GM21528 (cell line): ENCODE measurements around the gene ZNF618.

Source experiments
- ATAC-seq: cut with Tn5 transposase; IDR thresholded peaks from one replicate; pipeline ENCODE4 v1.9.1; 2021; ENCODE audit warnings: mild to moderate bottlenecking, moderate library complexity; ENCODE audit not compliant: unreplicated experiment, low FRiP score

ZNF618 gene

DNA sequence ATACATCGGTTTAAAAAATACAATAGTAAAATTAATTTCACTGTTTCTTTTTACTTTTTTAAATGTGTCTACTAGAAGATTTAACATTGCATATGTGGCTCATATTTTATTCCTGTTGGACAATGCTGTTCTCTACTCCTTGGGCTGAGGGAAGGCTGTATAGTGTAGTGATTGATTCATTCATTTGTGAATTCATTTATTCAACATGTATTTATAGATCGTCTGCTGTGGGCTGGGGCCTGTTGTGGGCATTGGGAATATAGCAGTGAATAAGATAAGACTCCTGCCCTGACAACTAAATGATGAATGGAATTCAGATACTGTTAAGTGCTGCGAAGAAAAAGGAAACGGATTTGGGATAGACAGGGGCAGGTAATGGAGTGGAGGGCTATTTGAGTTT lies 55.7 kb downstream of the ZNF618 start:
- ATAC-seq, result no peak

- ATAC-seq, result no peak
Measured at GRCh38 chr9:113932906-113933584, 56.9 kb downstream of the ZNF618 start.

GRCh38 chr9:113933671-113934070 lies 57.6 kb downstream of the ZNF618 start:
- no peak for ATAC-seq

GRCh38 chr9:113934167-113934828 lies 58.2 kb downstream of the ZNF618 start:
- no peak for ATAC-seq

GRCh38 chr9:113934829-113935676 lies 58.9 kb downstream of the ZNF618 start:
- no peak for ATAC-seq

- ATAC-seq, result no peak
Measured at GRCh38 chr9:113935677-113936380, 59.7 kb downstream of the ZNF618 start.

DNA sequence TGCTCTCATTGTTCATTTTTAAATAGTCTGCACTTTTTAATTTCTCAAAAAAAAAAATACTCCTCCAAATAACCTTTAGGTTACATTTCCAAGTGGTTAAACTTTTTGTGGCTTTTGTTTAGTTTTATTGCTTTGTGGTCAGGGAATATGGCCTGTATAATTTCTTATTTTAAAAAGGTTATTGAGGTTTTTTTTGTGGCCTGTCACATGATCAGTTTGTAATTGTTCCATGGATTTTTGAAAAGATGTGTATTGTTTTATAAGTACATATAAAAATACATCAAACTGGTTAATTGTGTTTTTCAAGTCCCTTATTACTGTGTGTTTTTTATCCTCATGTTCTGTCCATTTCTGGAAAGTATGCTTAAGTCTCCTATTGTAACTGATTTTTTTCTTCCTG lies 64.0 kb downstream of the ZNF618 start:
- ATAC-seq, result no peak

GRCh38 chr9:113941056-113941455 lies 64.9 kb downstream of the ZNF618 start:
- ATAC-seq, result no peak

GRCh38 chr9:113941526-113941925 lies 65.4 kb downstream of the ZNF618 start:
- ATAC-seq, result no peak

DNA sequence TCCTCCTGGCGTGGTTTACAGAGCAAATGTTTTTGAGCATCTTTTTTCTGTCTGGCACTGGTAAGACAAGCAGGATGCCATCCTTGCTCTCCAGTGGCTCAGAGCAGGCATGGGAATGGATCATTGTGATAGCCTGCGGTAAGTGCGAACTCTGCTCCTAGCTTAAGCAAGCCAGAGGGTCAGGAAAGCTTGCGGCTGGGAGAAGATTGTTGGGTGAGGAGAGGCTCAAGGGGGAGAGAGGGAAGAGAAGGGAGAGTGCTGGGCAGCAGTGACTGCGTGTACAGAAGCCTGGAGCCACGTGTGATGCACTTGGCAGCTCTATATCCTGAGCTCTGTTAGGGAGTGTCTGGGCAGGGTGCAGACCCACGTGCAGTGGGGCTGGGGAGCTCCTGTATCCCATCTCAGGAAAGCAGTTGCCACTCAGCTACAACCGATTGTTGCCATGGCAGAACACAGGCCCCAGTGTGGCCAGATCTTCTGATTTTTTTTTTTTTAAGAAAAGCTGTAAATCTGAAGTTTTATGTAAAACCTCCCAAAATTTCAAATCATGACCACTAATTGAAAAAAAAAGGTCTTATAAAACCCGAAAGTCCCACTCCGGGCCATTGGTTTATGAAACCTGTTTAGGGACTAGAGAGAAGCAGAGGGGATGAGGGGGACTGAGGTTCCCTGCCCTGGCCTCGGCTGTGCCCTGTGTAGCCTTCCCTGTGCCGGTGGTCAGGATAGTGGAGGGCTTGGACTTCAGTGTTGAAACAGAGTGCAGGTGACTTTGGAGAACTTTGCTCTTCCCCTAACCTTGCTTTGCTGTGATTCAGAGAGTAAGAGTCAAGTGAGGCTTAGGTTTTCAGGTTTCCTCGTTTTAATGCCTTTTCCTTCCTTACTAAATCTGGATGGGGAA lies 67.3 kb downstream of the ZNF618 start:
- no peak for ATAC-seq

DNA sequence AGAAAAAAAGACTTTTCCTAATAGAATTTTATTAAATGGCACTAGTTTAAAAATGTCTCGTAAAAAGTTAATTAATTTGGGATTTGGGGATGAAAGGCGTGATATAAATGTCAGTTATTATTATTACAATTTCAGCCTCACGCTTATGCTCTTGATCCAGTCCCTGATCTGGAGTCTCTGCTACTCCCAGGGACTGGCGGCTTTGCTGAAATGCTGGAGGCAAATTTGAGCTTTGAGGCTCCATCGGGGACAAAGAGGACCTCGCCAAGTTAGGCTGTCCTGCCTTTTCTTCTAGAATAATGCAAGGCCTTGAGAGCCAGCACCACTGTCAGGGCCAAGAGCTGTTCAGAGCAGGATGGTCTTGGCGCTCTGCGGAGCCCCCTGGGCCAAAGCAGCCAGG lies 69.7 kb downstream of the ZNF618 start:
- no peak for ATAC-seq

DNA sequence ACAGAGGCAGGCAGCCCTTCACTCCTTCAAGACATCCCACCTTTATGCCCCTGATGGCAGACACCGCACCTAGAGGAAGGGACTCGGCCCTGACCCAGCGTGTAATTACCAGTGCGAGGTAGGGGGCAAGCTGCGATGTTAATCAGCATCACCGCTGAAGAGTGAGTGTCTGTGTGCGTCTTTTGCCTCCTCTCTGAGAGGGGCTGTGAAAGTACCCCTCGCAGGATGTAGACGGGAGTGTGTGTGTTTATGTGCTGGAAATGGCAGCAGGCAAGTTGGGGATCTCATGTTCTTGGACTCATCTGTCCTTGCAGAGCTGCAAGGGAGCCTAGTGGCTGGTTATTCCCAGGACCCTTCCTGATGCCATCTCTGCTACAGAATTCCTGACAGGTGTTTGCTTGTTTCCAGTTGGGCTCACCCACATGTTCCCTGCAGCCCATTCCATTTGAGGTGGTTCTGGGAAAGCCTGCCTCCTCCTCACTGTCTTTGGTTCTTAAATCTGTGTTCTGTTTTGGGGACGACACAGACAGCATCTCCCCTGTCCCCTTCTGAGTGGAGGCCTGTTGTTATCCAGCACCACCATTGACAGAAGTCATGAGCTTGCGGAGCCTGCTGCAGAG lies 70.5 kb downstream of the ZNF618 start:
- no peak for ATAC-seq

- ATAC-seq, result no peak
Measured at GRCh38 chr9:113947941-113948340, 71.8 kb downstream of the ZNF618 start.

GRCh38 chr9:113948891-113949570 lies 72.9 kb downstream of the ZNF618 start:
- no peak for ATAC-seq

DNA sequence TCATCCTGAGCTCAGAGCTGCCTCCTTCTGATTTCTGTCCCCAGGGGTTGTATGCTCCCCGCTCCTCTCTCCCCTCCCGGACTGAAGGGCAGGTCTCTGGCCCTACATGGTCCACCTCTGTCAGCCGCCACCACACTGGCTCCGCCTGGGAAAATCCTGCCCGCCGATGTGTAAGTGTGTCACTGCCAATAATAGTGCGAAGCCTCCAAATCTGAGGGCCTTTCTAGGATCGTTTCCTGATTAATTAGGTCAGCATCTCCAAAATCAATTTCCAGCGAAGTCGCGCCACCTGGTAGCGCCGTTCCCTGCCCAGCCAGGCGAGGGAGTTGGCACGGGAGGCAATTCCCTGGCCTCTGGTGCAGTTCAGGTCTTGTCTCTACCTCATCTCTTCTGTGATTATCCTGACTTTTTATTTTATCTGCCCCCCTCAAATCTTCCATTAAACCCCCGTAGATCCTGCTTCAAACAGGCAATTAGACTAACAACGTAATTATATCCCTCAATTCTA lies 73.5 kb downstream of the ZNF618 start:
- ATAC-seq, result no peak

DNA sequence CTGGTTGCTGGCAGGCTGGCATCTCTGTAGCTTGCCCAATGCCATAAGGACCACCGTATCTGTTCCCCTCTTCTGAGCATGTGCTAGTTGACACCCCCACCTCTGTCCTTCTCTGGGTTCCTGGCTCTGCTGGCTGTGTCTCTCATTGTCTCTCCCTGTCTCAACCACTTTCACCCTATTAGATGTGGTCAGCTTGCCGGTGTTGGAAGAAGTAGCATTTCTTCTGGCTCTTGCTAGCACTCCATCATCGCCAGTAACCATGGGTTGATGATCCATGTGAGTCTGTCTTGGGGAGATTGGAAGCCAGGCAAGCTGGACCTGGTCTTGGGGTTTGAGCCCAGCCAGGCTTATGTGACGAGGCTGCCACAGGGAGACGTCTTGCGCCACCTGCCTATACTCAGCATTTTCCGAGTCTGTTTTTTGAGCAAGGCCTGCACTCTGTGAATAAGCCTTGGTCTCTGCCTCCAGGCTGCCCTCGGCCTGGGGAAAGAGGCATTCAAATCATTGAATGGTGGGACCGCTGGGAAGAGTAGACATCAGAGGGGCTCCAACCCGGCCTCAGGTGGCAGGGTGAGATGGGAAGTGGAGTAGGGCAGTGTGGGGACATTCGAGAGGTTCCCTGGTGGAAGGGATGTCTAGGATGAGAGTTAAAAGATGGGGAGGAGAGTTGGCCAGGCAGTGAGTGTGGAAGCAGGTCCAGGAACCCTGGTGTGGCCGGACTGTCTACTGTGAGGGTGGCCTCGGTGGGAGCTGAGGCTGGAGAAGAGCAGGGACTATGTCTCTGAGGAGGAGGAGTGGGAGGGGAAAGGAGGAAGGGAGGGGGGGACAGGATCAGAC lies 74.3 kb downstream of the ZNF618 start:
- no peak for ATAC-seq

DNA sequence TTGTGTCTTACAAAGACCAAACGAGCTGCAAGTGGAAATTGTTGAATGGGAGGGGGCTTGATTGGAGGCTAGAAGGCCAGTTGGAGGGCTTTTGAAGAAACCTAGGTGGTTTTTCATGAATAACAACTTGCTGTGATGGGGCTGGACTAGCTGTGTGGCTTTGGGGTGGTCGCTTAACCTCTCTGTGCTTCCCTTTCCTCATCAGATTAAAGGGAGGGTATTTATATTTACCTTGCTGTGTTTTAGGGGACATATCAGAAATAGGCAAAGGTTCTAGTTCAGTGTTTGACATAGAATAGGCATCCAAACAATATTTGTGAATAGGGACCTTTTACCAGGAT lies 74.9 kb downstream of the ZNF618 start:
- ATAC-seq, result no peak

GRCh38 chr9:113952676-113953075 lies 76.6 kb downstream of the ZNF618 start:
- no peak for ATAC-seq
